Measurements from ENCODE around the gene SGSM2. TPM values are rescaled to one million over a fixed set of nuclear protein-coding genes. Genes with fewer than 3 reads are reported as not detected.

The SGSM2 gene
- total and polyA plus RNA-seq, 8 donors, result 31.2 to 224 (median 56.0) TPM

DNA sequence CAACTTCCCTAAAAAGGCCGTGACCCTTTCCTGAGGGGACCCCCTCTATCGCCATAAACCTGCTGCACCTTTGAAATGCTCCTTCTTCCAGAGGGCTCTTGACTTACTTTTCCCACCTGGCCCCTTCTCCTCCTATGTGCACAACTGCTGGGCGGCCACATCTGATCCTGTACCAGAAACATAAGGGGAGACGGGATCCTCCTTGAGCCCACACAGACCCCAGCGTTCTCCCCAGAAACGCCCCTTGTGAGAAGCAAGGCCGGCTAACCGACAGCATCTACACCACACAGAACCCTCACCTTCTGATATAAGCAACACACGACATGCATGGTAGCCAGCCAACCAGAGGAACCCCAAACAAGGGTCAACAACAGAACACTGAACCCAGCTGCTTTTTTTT, 77.8 kb downstream of the SGSM2 start:
- intact Hi-C loops (cut with DNase I; ENCODE audit: low total_unique reads), result loop anchor here (5.0 to 10.0 kb wide), 2 partner anchors 33 to 50 kb away; no protein-coding TSS in a partner anchor
- TF ChIP-seq, protein P1, sequence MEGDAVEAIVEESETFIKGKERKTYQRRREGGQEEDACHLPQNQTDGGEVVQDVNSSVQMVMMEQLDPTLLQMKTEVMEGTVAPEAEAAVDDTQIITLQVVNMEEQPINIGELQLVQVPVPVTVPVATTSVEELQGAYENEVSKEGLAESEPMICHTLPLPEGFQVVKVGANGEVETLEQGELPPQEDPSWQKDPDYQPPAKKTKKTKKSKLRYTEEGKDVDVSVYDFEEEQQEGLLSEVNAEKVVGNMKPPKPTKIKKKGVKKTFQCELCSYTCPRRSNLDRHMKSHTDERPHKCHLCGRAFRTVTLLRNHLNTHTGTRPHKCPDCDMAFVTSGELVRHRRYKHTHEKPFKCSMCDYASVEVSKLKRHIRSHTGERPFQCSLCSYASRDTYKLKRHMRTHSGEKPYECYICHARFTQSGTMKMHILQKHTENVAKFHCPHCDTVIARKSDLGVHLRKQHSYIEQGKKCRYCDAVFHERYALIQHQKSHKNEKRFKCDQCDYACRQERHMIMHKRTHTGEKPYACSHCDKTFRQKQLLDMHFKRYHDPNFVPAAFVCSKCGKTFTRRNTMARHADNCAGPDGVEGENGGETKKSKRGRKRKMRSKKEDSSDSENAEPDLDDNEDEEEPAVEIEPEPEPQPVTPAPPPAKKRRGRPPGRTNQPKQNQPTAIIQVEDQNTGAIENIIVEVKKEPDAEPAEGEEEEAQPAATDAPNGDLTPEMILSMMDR (IDR thresholded peaks at IDR 0.05), result no peak
- no peak for TF ChIP-seq POLR2A (IDR thresholded peaks at IDR 0.05)
- TF ChIP-seq EP300 (IDR thresholded peaks at IDR 0.05), result no peak
- TF ChIP-seq POLR2AphosphoS5 (IDR thresholded peaks at IDR 0.05), result no peak
- H3K36me3 ChIP-seq, result peaks cover 11 to 39% (median 31%) of the 10 kb centered on the region in 4 donors
- WGBS, 5 donors, result 79 to 91% (median 86%) methylated on average over 9 of the region's 9 CpGs
- no peak overlapping the region for H3K4me3 ChIP-seq
- no peaks in the 10 kb centered on the region for H3K27me3 ChIP-seq
- H3K9me3 ChIP-seq, result no peaks in the 10 kb centered on the region
- no peak for DNase-seq
- H3K4me1 ChIP-seq, result peaks cover 8 to 53% (median 26%) of the 10 kb centered on the region in 4 donors
- no peak overlapping the region for H3K27ac ChIP-seq

DNA sequence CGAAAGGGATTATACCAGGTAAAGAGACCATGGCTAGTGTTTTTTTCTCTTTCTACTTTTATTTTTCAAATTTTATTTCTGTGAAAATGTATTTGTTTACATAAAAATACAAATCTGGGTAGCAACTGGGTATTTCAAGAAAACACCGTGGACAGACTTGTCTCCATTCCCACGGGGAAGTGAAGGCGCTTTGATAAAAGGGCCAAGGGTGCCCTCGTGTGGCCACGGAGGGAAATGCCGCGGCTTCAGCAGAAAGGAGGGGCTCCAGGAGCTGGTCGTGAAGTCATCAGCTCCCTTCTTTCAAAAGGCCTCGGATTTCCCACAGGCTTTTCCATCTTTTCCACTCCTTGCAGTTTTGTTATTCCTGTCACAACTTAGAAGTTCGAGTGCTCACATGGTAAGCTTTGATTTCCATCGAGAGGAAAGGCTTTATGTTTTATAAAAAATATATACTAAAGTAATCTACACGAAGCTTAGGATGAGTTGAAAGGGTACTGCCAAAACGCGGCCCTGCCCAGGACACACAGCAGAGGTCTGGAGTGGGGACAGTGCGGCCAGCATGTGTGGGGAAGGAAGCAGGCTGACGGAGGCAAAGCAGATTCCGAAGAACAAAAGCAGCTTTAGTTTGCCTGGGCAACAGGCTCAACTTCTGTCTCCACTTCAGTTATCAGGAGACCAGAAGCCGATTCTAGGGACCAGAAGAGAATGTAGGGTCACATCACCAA, 78.9 kb downstream of the SGSM2 start:
- Histone ChIP-seq H3K4me1 (peaks cover 8 to 62% (median 26%) of the 10 kb centered on the region in 4 donors), H3K9me3 (no peaks in the 10 kb centered on the region), H3K27me3 (no peaks in the 10 kb centered on the region), H3K27ac (peak overlapping the region in 3 of 5 donors; percentile 38 to 73 (median 63)), H3K36me3 (peaks cover 15 to 45% (median 41%) of the 10 kb centered on the region in 4 donors), H3K4me3 (no peak overlapping the region)
- WGBS, 5 donors, result 24 to 33% (median 31%) methylated on average over 19 of the region's 19 CpGs
- intact Hi-C loops (cut with DNase I; ENCODE audit: low total_unique reads), result loop anchor here (5.0 to 10.0 kb wide), 2 partner anchors 34 to 51 kb away; no protein-coding TSS in a partner anchor
- DNase-seq, result peak; percentile 95 to 96
- TF ChIP-seq, protein P1 (IDR thresholded peaks at IDR 0.05), result peak in 6 of 7 experiments; percentile 69 to 99 (median 96)
- TF ChIP-seq EP300 (IDR thresholded peaks at IDR 0.05), result no peak
- no peak for TF ChIP-seq POLR2A (IDR thresholded peaks at IDR 0.05)
- TF ChIP-seq POLR2AphosphoS5 (IDR thresholded peaks at IDR 0.05), result peak in 2 of 3 donors; percentile 51 to 91

DNA sequence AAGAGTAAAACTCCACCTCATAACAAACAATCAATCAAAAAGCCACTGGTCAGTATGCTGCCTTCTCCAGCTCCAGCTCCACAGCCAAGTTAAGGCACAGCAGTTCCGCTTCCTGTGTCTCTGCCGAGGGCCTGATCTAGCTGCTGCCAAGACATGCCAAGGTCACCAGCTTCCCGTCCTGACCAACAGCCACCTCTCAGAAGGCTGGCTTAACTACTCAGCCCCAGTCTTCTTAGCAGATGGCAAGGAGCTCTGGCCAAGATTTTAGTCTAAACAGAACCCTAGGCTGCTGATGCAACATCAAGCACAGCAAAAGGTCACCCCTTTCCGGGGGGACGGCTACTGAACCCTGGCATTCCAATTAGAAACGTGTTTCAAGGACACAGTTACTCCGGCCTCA, 81.3 kb downstream of the SGSM2 start:
- H3K4me3 ChIP-seq, result no peak overlapping the region
- H3K9me3 ChIP-seq, result no peaks in the 10 kb centered on the region
- H3K36me3 ChIP-seq, result peaks cover 20 to 56% (median 53%) of the 10 kb centered on the region in 4 donors
- 42 to 67% (median 56%) methylated on average over 7 of the region's 7 CpGs for WGBS, 5 donors
- intact Hi-C loops (cut with DNase I; ENCODE audit: low total_unique reads), result loop anchor here (5.0 to 10.0 kb wide), 2 partner anchors 36 to 54 kb away; no protein-coding TSS in a partner anchor
- no peaks in the 10 kb centered on the region for H3K27me3 ChIP-seq
- H3K27ac ChIP-seq, result peak overlapping the region; percentile 6 to 80 (median 76)
- peak; percentile 29 to 84 (median 75) for TF ChIP-seq POLR2AphosphoS5 (IDR thresholded peaks at IDR 0.05)
- no peak for TF ChIP-seq POLR2A (IDR thresholded peaks at IDR 0.05)
- TF ChIP-seq EP300 (IDR thresholded peaks at IDR 0.05), result no peak
- TF ChIP-seq, protein P1 (IDR thresholded peaks at IDR 0.05), result no peak
- no peak for DNase-seq
- H3K4me1 ChIP-seq, result peaks cover 5 to 61% (median 23%) of the 10 kb centered on the region in 4 donors

DNA sequence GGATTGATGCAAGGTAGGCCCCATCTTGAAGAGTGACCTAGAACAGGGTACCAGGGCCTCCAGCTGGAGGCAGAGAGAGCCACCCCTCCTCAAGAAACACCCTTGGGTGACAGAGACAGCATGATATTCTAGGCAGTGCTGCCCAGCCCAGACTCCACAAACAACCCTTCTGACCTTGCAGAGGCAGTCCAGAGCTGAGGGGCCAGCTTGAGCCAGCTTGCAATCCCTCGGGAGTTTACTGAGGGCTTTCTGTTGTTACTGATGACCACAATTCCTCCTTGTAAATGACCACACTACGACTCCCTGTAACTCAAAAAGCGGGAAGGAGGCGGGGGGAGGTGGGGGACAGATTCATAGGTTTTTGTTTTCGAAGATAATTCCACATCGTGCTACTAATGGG, 82.2 kb downstream of the SGSM2 start:
- Histone ChIP-seq H3K4me3 (no peak overlapping the region), H3K4me1 (peaks cover 5 to 61% (median 23%) of the 10 kb centered on the region in 4 donors), H3K36me3 (peaks cover 20 to 50% (median 47%) of the 10 kb centered on the region in 4 donors), H3K27me3 (no peaks in the 10 kb centered on the region), H3K27ac (peak overlapping the region in 4 of 5 donors; percentile 65 to 80 (median 76)), H3K9me3 (no peaks in the 10 kb centered on the region)
- intact Hi-C loops (cut with DNase I; ENCODE audit: low total_unique reads), result loop anchor here (5.0 to 10.0 kb wide), 2 partner anchors 37 to 55 kb away; no protein-coding TSS in a partner anchor
- WGBS, 5 donors, result 70 to 92% (median 89%) methylated on average over 6 of the region's 6 CpGs
- TF ChIP-seq POLR2A (IDR thresholded peaks at IDR 0.05) (no peak), EP300 (IDR thresholded peaks at IDR 0.05) (no peak), POLR2AphosphoS5 (IDR thresholded peaks at IDR 0.05) (no peak)
- TF ChIP-seq, protein P1 (IDR thresholded peaks at IDR 0.05), result no peak
- DNase-seq, result no peak

Measured in stomach (tissue), 9 donors.